CD4-positive, alpha-beta T cell treated with Interferon alpha-2 for 1 hour (primary cell): ENCODE results near the gene ZNF425.
"Not testable (repeated sequence)": the region's sequence is repeated elsewhere in the genome, so short reads cannot be mapped to it uniquely, and the experiment has no call there.

Experiments
- DNase-seq, 2 donors: peaks; one replicate each; pipeline ENCODE4 v3.0.0-alpha.2; 2020 to 2022

Gene ZNF425, protein sequence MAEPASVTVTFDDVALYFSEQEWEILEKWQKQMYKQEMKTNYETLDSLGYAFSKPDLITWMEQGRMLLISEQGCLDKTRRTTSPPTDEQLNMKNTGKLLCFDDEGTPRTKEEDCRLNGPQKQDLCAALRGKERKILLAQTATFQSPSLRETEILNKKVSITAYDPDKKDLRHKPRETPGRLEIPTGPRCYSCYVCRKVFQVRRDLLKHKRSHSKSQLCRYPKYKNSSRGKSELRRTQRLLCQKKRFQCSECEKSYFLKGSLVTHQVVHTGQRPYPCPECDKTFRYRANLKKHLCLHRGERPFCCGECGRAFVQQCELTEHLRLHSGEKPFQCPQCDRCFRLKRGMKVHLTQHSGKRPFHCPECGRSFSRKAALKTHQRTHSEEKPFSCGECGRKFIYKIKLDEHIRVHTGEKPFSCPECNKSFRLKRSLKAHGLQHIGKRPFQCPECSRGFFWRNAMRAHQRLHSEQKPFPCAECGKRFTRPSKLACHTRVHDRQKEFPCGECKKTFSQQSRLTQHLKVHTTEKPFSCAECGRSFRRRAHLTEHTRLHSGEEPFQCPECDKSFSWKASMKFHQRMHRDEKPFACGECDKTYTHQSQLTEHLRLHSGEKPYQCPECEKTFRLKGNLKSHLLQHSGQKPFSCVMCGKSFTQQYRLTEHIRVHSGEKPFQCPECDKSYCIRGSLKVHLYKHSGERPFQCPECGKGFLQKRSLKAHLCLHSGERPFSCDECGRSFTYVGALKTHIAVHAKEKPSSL

DNA sequence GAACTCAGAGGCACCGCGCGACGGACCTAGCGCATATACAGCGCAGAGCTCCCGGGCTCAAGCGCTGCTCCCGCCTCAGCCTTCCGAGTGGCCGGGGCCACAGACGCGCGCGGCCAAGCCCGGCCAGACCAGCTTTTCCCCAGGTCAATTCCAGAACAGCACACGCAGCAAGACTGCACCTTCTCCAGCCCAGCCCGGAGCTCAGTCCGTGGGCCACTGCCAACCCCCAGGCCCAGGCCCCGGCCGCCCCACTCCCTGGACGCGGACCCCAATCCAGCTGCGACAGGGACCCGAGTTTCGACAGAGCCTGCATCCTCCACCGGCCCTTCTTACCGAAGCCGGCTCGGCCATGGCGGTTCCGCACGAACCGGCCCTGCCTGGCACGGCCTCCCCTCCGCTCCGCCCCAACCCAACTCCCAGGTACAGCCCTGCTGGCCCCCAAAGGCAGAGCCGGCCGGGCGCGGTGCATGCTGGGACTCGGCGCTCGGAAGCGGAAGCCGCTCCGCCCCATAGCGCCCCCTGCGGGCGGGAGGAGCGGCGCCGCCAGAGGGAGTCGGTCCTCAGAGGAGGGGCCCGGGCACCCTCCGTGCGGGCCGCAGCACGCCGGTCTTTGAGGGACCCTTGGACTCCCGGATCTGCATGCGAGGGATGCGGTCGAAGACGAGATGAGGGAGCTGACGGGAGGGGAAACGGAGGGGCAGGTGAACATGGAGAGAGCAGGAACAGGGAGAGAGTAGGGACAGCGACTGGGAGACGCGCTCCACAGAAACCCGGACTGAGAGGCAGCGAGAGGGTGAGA lies at the start of gene ZNF425:
Gene ZNF425, minus strand, starts transcription at position 462 of the 799 bp plus-strand sequence. Its CDS starts 111 bp downstream, at position 351.
- DNase-seq: peak; percentile 90 to 95

DNA sequence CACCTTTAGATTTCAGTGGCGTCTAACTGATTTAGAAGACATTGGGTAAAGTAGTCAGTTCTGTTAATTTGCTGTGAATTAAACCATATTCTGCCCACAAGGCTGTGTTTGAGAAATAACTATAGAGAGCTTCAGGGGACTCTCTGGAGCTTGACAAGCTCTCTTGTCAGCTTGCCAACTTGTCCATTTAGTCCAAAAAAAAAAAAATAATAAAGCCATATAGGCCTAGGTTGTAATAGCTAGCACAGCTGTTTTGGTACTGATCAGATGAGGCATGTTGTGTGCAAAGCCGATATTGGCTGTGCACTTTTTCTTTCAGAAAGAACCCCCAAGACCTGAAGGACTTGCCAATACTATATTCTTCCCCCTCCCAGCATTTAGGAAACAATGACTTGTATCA lies 49.0 kb upstream of the ZNF425 start:
- DNase-seq: no peak

DNA sequence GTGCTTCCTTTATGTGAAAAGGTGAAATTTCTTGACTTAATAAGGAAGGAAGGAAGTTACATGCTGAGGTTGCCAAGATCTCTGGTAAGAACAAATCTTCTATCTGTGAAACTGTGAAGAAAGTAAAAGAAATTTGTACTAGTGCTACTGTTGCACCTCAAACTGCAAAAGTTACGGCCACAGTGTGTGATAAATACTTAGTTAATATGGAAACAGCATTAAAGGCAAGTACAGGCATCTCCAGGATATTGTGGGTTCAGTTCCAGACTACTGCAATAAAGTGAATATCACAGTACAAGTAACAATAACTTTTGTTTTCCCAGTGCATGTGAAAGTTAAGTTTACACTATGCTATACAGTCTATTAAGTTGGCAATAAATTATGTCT lies 46.4 kb upstream of the ZNF425 start:
- DNase-seq: no peak

DNA sequence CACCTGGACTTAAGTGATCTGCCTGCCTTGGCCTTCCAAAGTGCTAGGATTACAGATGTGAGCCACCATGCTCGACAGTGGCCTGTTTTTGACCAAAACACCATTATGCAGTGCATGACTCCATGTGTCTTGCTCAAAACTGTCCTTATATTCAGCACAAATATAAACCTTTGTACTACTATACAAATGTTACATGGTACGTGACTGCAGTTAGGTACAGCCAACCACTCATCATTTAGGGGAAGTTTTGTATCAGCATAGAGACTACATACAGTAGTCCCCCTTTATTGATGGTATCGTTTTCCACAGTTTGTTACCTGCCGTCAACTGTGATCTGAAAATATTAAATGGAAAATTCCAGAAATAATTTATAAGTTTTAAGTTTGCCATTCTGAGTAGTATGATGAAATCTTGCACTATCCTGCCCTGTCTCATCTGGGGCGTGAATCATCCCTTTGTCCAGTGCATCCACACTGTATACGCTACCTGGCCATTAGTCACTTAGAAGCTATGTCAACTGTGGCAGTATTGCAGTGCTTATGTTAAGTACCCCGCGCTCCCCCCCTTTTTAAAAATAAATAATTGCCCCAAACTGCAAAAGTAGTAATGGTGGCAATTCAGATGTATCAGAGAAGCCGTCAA lies 45.9 kb upstream of the ZNF425 start:
- no peak for DNase-seq

DNA sequence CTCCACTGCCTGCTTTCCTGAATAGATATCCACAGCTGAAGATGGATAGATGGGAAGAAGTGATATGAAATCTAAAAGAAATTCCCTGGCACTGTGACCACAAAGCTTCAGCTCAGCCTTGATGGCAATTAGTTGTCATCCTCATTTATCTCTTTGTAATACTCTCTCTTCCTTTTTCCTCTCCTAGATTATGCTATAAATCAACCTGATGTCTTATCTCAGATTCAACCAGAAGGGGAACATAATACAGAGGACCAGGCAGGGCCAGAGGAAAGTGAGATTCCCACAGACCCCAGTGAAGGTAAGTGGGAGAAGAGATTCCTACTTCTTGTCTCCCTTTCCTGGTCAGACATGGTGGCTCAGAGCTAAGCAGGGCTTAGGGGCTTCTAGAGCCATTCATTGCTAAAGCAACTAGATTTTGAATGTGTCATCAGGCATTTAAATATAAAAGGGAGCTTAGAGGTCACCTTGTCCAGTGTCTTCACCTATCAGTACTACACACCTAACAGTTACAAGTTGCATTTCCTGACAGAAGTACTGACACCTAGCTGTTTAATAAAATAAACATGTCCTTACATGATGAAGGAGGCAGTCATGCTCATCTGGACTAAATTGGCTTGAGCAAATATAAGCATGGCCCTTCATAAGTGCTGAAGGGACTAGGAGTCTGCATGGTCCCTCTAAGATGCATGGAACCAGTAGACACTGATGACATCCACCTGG lies 40.7 kb upstream of the ZNF425 start:
- no peak for DNase-seq

DNA sequence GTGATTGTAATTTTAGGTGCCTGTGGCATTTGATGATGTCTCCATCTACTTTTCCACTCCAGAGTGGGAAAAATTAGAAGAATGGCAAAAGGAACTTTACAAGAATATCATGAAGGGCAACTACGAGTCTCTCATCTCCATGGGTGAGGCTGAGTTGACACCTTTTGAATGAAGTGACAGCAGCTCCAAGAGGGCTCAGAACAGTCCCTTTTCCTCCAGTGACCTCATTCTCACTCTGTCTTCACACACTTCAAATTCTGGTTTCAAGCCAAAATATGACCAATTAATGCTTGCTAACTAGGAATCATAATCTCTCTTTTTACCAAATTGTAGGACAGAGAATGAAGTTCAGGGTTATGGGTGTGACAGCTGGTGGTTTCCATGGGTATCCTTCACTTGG lies 40.0 kb upstream of the ZNF425 start:
- DNase-seq: no peak

DNA sequence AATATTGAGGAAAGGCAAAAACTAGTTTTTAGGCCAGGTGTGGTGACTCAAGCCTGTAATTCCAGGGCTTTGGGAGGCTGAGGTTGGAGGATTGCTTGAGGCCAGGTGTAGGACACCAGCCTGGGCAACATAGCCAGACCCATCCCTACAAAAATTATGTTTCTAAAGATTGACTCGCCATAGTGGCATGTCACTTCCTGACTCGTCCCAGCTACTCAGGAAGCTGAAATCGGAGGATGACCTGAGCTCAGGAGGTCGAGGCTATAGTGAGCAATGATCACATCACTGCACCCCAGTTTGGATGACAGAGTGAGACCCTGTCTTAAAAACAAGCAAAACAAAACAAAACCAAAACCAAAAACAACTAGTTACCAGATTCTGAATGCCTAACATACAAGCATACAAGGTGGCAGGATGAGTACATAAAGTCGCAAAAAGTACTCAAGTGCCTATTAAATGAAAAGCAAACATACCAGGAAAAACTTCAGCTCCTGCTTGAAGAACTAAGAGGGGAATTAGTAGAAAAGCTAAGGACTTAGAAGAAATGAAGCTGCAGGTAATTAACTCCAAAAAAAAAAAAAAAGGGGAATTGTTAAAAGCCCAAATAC lies 35.2 kb upstream of the ZNF425 start:
- no peak for DNase-seq

DNA sequence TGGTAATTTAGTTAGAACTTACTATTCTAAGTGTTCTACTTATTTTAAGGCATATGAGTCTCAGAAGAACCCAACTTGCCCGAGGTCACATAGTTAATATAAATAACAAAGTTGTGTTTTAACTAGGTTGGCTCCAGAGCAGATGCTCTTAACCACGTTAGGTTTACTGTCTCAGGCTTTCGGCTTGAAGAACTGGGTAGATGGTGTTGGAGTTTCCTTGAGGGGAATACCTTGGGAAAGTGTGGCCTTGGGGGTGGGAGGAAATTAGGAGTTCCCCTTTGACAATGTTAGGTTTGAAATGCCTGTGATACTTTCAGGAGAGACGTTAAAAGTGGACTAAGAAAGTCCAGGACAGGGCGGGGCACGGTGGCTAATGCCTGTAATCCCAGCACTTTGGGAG lies 30.8 kb upstream of the ZNF425 start:
- no peak for DNase-seq

DNA sequence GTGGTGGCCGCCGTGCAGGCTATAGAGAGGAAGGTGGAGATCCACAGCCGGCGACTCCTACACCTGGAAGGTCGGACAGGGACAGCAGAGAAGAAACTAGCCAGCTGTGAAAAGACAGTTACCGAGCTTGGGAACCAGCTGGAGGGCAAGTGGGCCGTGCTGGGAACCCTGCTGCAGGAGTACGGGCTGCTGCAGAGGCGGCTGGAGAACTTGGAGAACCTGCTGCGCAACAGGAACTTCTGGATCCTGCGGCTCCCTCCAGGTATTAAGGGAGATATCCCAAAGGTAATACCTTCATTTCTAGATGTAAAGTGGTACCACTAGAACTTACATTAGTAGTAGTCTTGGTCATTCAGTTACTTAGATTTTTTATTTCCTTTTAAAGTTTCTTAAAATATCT lies 27.9 kb upstream of the ZNF425 start:
- DNase-seq: no peak

DNA sequence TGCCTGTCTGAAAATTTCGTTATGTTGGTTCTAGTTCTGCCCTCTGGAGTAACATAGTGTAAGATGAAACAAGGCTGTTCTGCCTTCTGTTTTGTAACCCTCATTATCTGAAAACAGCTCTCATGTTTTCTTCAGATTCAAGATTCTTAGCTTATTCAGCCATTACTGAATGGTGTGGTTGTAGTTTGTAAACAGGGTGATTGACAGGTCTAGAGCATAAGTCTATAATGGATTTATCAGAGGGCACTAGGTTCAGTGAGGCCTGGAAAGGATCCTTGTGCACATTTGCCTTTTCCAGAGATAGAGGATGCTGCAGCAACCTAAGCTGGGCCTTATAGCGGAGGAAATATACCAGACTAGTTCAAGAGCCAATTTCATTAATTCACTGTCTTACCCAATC lies 27.2 kb upstream of the ZNF425 start:
- DNase-seq: no peak

DNA sequence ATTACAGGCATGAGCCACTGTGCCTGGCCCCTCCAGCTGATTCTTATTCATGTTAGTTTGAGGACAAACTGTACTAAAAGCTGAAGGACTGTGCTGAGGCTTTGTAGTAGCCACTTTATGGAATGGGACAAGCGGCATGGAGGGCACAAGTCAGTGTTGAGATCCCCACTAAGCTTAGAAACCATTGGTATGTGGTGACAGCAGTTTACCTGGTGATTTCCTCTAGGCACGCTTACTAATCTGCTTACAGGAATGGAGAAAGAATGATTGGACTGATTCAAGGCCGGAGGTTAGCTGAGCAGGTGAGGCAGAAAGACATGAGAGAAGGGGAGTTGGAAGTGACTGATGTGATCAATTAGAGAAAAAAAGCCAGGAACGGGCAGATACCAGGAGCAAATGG lies 24.9 kb upstream of the ZNF425 start:
- DNase-seq: no peak

DNA sequence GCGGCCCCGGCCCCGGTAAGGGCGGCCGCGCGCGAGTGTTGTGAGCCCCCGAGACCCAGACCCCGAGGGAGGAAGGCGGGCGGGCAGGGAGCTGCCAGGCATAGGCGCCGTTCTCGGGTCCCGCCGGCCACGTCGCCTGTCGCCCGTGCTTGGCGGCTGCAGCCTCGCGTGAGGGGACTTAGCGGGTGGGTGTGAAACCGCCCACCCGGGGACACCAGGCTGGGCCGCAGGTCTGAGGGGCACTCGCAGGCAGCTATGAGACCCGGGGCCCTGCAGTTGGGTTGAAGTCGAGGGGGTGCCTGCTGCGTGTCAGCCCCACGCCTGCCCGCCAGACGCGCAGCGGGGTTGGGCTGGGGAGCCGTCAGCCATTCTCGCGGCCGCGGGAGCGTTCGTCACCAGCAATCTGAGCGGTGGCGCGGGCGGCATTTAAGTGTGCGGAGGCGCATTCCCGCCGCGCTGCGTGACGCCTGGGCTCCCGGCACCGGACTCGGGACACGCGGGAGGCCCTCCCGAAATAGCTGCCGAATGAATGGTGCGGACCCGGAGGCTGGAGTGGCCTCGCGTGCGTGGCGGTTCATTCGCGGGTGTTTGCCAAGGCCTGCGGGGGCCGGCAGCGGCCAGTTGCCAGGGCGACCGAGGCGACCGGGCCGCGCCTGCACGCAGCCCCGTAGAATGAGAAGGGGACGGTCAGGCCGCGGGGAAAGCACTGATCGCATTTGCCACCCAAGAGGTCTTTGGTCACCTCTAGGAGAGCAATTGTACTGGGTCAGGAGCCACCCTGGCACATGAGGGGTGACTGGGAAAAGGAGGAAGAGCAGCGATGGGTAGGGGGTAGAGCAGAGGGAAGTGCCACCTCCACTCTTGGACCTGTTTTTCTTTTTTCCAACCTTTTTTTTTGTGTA lies 21.9 kb upstream of the ZNF425 start:
- DNase-seq: peak; percentile 40 to 64

DNA sequence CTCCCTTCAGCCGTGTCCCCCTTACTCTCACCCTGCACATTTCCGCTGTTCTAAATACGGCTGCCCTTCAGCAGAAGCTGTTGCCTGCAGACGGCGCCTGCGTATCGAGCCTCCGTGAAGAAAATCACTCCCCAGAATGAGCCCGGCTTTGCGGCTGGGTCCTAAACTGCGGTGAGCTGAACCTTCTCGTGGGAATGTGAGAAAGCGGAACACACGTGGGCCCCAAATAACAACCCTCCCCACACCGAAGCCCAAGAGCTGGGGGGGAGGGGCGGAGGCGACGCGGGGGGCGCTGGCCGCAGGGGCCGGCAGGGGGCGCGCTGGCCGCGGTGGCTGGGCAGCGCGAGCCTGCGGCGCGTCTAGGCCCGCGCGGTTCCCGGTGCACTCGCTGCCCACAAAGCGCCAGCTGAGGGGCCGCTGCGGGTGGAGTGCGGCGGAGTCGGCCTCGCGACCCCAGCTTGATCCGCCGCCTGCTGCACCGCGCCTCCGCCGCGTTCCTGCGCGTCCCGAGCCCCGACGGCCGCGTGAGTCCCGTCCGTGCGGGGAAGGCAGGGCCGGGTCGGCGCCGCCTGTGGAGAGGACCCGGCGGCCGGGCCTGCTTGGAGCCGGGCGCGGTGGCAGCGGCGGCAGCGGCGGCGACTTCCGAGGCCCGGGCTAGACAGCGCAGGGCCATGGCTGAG lies 21.1 kb upstream of the ZNF425 start, which contains the start of gene ZNF398:
Gene ZNF398, plus strand, starts transcription at position 382 of the 680 bp plus-strand sequence. Its CDS starts 290 bp downstream, at position 672.
- peak; percentile 85 to 90 for DNase-seq

DNA sequence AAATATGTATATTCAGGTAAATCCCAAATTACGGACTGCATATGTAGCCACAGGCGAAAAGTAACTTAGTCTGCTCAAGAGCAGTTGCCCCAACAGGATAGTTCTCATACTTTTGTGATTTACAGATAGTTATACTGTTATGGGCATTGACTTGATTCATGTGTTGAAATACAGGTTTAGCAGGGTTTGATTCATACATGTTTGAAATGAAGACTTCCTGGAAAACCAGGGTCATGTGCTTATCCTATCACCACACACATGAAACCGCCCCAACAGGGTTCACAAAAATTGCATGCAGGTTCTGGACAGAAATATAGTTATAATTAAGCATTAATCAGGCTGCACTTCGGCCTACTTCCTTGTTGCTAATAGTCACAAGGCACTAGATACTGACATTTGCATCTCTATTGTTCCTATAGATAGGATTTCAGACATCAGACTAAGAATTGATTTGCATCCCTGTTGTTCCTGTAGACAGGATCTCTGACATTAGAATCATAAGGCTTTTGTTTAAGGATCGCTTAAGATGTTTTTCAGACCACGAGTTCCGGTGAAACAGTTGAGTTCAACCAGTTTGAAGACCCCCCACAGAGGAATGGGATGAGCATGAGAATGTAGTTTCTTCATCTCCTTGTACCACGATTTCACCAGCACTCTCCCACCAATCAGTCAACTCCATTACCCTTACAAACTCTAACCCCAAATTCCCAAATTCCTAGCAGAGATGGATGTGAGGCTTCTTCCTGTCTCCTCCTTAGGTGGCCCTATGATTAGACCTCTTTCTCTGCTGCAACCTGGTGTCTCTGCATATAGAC lies 19.1 kb upstream of the ZNF425 start:
- DNase-seq: no peak

DNA sequence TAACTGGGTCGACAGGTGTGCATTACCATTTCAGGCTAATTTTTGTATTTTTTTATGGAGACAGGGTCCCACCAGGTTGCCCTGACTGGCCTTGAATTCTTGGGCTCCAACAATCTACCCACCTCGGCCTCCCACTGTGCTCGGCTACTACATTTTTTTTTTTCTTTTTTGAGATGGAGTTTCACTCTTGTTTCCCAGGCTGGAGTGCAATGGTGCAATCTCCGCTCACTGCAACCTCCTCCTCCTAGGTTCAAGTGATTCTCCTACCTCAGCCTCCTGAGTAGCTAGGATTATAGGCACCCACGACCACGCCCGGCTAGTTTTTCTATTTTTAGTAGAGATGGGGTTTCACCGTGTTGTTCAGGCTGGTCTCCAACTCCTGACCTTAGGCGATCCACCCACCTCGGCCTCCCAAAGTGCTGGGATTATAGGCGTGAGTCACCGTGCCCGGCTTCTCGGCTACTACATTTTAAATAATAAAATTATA lies 18.4 kb upstream of the ZNF425 start:
- not testable (repeated sequence) for DNase-seq

DNA sequence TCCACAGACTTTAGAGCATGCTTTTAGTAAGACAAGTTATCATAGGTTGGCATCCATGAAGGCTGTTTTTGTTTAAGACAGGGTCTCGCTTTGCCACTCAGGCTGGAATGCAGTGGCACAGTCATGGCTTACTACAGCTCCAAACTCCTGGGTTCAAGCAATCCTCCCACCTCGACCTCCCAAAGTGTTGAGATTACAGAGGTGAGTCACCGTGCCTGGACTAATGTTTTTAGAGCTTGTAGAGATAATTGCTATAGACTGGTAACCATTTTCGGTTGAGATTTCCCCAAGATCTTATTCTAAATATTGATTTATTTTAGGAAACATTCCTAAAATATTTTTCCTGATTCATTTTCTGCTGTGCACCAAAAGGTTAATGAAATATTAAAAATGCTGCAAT lies 15.8 kb upstream of the ZNF425 start:
- no peak for DNase-seq

DNA sequence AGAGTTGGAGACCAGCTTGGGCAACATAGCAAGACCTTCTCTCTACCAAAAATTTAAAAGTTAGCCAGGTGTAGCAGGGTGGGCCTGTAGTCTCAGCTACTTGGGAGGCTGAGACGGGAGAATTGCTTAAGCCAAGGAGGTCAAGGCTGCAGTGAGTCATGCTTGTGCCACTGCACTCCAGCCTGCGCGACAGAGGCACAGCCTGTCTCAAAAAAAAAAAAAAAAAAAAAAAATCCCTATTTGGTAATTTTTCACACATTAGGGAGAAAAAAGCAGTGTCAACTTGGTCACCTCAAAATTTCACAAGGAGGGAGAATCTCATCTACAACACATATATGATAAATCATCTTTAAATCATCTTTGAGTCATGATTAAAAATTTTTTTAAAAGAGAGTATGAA lies 14.7 kb upstream of the ZNF425 start:
- DNase-seq: no peak

DNA sequence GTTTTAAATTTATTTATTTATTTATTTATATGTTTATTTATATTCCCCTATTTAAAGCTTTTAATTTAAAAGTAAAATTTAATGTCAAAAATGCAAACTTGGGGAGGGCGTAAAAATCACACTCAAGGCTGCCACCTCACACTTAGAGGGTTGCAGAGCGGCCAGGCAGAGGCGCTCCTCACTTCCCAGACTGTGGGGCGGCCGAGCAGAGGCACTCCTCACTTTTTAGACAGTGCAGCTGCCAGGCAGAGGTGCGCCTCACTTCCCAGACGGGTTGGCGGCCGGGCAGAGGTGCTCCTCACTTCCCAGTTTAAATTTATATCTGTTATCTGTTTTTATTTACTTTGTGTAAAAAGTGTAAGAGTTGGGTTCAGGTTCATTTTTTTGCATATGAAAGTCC lies 10.0 kb upstream of the ZNF425 start:
- DNase-seq: no peak
